HG03354 (cell line): ENCODE measurements around the gene EEF1AKMT3.

Experiments
- ATAC-seq: cut with Tn5 transposase; IDR thresholded peaks from one replicate; pipeline ENCODE4 v1.9.1; 2021; ENCODE audit warnings: mild to moderate bottlenecking; ENCODE audit not compliant: unreplicated experiment, poor library complexity, severe bottlenecking

EEF1AKMT3 gene

DNA sequence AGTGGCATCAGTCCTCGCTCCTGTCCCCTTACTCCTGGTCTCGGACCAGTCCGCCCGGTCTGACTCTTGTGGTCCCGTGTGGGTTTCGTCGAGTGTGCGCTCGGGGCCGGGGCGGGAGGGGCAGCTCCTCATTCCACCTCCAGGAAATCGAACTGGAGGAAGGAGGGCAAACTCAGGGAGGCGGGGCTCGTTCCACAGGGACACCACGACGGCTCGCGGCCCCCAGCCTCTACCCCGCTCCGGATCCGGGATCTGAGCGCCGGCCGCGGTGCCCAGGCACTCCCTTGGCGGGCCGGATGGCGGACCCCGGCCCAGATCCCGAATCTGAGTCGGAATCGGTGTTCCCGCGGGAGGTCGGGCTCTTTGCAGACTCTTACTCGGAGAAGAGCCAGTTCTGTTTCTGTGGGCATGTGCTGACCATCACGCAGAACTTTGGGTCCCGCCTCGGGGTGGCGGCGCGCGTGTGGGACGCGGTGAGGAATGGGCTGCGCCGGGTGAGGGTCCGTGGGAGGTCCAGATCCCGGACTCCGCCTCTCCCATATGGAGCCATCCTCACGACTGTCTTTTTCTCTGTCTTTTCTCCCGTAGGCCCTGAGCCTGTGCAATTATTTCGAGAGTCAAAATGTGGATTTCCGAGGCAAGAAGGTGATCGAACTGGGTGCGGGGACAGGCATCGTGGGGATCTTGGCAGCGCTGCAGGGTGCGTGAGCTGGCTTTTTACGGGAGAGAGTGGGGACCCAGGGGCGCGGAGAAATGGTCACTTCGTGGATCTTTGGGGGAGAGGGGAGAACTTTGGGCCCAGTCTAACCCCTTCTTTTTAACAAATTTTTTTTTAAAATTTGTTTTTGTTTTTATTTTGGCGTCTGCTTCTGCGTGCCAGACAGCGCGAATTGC lies at the start of gene EEF1AKMT3:
EEF1AKMT3 (plus strand) TSS at position 186 of the 894 bp plus-strand sequence; CDS start at position 297, 111 bp downstream.
- peak; percentile 4 for ATAC-seq

DNA sequence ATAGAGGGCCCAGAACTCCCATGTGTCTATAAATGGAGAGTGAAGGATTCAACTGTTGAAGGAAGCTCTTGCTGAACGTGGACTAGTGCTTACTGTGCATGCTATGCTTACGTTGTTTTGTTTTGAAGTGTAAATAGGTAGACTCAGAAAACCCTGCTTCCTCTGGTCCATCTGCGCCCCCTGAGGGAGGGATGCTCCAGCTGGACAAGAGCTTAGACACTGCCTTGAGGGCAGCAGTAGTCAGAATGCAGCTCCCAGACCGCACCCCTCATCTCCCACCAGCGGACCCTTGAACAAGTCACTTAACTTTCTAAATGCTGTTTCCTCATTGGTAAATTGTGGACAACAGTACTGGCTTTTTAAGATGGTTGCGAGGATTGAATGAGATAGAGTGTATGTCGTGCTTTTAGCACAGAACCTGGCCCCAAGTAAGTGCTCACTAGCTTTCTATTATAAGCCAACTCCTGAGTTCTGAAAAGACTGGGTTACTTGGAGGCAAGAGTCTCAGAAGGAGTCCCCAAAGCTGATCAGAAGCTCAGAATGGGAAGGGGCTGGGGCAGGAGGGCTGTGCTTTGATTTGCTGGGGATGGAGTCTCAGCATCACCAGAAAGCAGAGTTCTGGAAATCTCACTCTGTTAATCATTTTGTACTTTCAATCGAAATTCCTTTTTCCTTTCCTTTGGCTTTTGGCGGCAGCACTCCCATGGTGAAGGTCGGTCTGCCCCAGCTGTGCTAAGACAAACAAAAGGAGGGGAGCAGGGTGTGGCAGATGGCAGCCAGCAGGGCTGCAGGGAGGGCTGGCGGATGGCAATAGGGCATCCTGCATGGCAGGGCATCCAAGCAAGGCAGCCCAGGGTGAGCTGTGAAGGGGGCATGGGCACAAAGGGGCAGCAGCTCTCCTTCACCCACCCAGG lies 49.4 kb upstream of the EEF1AKMT3 start:
- no peak for ATAC-seq

DNA sequence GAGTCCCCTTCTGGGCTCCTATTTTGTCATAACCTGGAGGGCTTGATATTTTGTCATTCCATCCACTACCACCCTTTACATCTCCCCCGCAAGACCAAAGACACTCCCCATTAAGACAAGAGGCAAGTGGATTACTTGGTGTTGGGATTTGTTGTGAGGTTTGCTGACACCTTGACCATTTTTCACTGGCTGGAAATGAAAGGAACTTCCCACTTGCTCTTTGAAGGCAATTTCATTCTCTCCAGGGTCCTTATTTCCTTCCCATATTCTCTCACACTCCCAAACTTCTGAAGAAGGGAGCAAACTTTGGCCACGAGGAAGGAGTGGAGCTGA lies 48.8 kb upstream of the EEF1AKMT3 start:
- ATAC-seq = no peak

DNA sequence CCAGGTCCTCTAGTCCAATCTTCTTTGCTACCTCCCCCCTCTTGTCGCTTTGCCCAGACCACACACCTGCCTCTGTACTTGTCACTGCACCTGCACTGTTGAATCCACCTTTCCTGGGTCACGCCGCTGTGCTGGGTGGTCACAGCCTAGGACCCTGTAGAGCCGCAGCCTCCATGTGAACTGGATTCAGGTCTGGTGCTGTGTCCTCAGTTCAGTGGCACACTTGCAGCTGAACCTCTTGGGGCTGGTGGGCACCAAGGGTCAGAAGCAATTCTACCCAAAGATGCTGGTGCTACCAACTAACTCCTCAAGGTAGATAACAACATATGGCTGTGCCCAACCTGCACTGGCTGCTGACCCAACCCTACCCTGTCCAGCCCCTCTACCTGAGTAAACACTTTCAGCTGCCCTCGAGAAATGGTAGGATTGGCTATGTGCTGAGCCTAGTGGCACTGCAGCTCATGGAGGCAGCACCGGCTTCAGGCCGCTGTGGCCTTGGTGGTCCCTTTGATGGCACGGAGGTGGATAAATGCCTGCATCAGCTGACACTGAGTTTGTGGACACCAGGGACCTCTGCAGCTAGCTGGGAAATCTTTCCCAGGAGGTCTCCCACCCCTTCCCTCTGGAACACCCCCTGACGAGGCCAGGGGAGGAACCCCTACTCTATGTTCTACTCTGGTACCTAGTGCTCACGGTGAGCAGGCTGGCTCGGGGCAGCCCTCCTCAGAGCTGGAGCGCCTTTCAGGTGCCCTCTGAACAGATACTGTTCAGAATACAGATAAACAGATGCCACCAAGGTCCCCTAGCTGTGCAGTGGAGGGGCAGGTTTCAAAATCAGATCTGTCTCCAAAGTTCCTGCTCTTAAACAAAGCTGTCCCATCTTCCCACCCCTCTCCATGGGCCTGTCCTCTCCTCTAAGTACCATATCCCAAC lies 48.1 kb upstream of the EEF1AKMT3 start:
- no peak for ATAC-seq

DNA sequence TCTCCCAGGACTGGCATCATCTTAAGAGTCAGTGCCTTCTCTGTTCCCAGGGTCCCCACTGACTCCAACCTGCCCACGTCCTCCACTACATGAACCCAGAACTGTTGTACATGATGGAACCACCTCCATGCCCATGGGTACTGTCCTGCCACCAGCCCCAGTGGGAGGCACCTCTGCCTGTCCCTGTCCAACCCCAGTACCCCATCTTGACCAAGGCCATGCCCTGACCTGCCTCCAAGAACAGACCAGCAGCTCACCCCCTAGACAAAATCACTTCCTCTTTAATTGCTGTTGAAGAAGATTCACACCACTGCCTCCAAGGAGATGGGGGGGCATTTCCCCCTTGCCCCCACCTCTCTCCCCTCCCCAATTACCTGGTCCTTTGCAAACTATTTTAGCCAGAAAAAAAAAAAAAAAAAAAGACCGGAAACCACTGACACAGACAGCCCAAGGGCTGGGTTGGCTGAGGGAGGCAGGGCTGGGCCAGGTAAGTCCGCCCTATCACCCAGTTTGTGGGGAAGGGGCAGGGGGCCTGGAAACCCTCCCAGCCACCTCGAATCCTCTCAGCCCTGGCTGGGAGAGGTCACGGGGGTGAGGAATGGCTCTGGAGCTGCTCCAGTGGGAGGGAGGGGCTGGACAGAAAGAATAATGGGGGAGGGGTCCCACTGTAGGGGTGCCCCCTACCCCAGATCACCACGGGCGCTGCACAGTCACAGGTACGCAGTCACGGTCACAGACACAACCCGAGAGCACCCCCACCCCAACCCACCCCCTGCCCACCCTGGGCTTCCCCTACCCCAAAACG lies 47.3 kb upstream of the EEF1AKMT3 start:
- ATAC-seq = no peak

DNA sequence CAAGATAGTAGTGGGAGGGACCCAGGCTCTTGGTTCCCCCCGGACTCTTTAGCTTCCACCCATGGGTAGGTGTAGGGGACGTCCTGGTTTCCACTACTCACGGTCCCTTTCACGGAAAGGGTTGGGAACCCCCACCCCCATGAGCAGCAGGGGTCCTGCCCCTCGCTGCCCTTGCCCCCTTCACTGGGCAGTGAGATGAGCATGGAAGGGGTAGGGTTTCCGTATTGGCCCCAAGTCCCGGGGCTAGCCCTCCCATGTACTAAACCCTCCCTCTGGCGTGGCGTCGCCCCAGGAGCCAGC lies 46.6 kb upstream of the EEF1AKMT3 start:
- no peak for ATAC-seq

DNA sequence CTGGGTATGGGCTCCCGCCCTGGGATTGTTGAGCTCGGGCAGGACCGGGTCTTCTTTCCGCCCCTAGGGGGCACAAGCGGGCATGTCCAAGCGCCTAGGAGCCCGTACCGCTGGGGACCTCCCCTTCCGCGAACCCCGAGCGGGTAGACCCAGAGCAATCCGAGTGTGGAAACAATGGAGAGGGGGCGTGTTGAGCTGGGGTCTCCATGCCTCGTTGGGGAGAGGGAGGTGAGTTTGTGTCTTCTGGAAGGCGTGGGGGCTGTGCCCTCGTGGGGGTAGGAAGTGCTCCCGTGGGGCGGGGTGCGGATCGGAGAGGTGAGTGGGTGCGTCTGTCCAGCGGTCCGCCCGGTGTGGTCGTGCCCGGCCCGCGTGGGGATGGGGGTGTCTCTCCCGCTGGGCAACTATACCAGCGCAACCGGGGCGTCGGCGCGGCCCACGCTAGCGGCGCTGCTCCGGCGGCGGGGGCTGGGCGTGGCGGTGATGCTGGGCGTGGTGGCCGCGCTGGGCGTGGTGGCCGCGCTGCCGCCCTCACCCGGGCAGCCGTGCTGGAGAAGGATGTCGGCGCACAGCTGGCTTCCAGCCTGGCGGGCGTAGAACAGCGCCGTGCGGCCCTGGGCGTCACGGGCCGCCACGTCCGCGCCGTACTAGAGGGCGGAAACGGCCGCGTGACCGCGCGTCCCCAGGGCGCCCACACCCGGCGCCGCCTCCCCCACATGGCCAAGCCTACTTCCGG lies 46.1 kb upstream of the EEF1AKMT3 start:
- ATAC-seq = peak; percentile 68

DNA sequence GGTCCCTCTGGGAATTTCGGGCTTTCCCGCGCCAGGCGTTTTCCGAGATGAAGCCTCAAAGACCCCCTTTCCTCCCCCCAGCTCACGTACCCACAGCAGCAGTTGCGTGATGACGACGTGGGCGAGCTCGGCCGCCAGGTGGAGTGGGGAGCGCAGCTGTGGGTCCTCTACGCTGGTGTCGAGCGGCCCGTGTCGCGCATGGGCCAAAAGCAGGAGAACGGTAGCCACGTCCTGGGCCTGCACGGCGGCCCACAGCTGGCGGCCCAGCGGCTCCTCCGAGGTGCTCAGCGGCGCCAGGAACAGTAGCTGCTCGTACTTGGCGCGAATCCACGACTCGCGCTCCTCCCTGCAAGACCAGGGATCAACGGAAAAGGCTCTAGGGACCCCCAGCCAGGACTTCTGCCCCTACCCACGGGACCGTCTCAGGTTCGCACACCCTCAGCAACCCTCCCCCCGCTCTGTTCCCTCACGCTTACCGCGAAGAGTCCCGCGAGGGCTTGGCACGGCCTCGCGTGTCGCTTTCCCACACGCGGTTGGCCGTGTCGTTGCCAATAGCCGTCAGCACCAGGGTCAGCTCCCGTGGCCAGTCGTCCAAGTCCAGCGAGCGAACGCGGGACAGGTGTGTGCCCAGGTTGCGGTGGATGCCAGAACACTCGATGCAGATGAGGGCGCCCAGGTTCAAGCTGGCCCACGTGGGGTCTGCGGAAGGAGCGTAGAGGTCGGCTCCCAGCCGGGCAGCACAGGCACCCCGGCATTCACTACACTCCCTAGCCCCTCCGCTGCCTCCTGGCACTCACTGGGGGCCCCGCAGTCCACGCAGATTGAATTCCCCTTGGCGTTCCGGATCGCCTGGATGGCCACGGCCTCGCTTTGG lies 45.3 kb upstream of the EEF1AKMT3 start:
- no peak for ATAC-seq

DNA sequence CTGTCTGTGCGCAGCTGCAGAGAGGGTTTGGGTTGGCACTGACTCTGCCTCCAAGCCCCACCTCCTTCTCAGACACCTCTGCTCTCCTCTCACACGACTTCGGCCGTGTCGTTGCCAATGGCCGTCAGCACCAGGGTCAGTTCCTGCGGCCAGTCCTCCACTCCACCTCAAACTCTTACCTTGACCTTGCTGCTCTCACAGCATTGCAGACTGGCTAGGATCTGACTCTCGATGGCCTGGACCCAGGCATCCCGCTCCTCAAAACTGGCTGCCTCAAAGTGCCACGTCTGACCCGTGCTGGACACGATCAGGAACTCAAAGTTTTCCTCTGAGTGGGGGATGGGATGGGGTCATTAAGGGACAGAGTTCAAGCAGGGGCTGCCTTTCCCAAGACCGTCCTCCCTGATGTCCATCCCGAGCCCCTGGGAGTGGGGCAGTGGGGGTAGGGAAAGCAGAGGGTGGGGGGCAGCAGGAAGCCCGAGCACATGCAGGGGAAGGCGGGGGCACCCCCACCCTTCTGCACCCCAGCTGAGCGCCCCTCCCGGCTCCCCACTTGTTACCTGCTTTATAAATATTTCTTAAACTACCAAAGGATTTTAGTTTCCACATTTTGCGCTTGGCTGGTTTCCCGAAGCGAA lies 44.5 kb upstream of the EEF1AKMT3 start:
- ATAC-seq = no peak

DNA sequence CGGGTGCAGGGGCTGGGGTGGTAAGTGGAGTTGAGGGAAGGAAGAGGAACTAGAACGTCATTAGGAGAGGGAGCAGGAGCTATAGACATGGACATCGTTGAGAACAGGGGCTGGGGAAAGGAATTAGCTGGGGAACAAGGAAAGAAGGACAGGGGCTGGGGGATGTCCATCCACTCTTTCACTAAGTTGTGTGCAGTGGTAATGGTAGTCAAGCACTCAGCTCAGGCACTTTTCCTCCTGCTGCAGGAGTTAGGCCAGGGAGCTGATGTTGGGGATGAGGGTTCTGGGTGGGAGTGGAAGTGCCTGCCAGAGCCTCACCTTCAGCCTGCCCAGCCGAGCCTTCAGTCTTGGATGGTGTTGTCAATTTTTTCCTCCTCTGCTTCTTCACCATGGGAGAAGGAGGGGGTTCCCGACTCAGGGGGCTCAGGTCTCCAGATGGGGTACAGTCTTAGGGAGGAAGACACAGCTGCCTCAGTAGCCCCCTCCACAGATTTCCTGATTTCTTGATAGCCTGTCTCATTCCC lies 43.0 kb upstream of the EEF1AKMT3 start:
- no peak for ATAC-seq

DNA sequence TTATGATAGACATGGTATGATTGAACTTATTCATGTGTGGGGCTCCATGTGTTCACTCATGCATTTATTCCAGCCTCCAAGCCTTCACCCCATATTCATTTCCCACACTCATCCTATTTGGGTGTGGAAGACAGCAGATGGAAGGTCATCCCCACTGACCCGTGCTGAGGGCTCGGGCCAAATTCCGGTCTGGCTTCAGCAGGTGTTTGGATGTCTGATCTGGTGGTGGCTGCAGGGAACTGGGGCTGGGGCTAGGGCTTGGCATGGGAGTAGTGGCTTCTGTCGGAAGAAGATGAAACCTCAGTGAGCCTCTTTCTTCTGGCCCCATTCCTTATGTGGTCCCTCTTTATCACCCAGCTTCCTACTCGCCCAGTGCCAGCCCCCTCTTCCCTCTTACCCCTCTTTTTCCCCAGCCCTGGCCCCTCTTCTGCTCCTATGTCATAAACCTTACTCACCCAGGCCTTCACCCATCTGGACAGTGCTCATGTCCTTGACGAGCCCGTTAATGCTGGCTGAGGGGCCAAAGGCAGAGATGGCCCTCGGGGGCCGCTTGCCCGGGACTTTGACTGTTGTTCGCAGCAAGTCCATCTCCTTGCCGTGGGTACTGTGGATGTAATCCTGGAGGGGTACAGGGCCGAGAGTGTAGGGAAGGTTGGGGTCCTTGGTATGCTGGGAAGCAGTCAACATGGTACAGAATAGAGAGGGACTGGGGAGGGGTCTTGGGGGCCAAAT lies 41.9 kb upstream of the EEF1AKMT3 start:
- ATAC-seq = no peak

DNA sequence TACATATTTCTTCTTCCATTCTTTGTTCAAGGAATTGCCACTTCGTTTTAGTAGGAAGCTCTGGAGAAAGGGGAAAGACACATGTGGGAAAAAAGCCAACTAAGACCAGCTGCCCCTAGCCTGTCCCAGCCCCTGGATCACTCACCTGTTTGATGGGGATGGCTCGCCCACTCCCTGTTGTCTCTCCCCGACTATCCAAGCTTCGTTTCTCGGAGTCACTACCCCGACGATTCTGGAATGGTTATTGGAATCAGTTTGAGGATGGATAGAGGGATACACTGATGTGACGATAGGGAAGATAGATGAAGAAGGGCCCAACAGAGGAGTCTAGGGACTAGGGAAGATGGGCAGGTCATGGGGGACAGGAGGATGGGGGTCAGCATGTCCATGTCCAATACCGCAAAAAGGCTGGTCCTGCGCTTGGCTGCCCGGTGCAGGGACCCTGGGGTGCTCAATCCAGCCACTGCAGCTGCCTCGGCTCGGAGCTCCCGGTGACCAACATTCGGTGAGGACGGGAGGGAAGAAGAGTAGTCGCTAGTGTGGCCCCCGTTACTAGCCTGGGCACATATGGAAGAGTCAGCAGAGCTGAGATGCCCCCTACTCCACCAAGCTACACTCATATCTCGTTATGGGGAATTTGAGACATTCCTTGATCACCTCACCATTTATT lies 40.9 kb upstream of the EEF1AKMT3 start:
- ATAC-seq = no peak

DNA sequence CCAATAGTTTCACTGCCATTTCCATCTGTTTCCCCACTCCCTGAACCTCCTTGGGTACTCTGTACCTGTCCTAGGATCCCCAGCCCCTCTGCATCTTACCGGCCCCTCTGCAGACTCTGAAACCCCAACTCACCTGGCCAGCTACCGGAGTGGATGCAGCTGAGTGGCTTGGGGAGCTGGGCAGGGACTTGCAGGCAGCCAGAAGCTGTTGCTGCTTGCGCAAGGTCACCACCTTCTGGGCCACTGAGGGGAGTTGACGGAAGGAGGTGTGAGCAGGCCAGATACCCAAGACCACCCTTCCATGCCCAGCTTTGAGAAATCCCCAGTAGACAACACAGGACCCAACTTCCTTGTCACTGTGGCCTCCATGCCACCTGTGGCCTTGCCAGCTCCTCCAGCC lies 40.1 kb upstream of the EEF1AKMT3 start:
- ATAC-seq = no peak

DNA sequence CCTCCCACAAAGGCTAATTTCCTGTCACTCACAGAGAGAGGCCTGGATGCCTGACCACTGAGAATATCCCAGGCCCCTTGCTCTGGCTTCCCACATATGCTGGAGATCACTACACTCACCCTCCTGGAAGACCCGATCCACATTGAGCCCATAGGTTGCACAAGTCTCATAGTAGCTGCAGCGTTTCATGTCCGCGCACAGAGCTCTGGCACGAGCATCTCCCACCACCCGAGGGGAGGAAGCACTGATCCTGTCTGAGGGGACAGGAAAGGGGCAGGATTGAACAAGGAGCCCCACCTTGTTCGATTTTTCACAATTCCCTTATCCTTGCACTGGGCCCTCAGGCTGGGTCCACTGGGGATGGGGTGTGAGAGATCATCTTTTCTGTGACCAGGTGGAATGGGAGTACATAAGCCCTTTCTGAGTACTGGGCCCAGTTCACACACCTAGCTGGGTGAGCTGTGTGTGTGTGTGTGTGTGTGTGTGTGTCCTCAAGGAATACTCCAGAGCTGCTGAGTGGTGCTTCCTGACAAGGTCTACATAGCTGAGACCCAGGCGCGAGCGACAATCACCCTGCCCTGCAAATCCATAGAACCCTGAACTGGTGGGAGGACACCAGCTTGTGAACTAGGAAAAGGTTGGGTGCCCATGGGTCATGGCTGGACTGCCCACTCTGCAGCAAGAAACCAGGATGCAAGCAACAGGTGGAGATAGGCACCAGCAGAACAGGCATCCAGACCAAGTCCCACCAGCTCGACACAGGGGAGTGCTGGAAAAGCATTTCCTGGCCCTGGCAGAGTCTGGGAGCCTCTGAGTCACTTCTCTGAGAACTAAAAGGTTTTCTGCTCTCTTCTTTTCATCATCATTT lies 39.5 kb upstream of the EEF1AKMT3 start:
- ATAC-seq = no peak

DNA sequence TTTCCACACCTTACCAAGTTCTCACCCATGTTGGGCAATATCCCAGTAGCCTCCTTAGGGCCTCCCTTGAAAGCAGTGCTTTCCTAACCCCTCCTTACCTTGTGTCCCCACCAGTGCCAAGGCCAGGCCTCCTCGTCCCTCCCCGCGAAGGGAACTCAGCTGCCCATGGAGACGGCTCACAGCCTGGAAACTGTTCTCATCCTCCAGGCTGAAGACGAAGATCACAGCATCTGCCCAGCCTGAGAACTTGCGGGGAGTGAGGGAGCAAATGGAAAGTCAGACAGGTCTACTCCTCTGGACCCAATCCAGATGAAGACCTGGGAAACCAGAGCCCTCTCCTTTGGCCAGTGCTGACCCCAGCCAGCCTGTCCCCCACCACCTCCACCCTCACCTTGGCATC lies 38.5 kb upstream of the EEF1AKMT3 start:
- no peak for ATAC-seq
